Measurements from ENCODE around the gene CHGA. TPM values are rescaled to one million over a fixed set of nuclear protein-coding genes. Genes with fewer than 3 reads are reported as not detected.

The CHGA gene
- total and polyA plus RNA-seq, 12 donors, result 0.54 to 3,883 (median 760) TPM; not detected in 1

DNA sequence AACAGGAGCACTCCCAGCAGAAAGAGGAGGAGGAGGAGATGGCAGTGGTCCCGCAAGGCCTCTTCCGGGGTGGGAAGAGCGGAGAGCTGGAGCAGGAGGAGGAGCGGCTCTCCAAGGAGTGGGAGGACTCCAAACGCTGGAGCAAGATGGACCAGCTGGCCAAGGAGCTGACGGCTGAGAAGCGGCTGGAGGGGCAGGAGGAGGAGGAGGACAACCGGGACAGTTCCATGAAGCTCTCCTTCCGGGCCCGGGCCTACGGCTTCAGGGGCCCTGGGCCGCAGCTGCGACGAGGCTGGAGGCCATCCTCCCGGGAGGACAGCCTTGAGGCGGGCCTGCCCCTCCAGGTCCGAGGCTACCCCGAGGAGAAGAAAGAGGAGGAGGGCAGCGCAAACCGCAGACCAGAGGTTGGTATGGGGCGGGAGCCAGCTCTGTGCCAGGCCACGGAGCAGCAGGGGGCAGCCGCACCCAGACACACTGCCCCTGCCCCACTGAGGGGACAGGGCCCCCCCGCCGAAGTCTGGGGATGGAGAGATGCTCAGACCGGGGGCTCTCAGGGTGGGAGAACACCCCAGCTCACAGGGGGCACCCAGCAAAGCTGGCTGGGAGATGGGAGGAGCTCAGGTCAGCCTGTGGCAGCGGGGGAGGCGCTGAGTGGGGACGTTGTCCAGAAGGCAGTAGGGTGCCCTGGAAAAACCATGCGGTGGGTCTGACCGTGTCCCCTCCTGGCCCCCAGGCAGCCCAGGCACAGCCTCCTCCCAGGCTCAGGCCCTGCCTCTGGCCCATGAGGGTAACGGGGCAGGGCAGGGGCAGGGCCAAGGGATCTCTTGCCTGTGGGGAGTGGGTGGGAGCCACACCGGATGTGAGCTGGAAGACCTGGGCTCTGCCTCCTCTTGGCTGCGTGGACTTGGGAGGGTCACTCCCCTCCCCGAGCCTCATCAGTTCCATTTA, 9.8 kb downstream of the CHGA start:
- no peak for DNase-seq
- no peaks in the 10 kb centered on the region for H3K27me3 ChIP-seq
- no peaks in the 10 kb centered on the region for H3K9me3 ChIP-seq (replicated peaks in 1 of 3)
- no peak overlapping the region for H3K4me3 ChIP-seq
- intact Hi-C loops (cut with DNase I), result no loop called here
- peak overlapping the region in 1 of 5 donors; percentile 6 for H3K27ac ChIP-seq
- WGBS, 4 donors, result 72 to 80% (median 79%) methylated on average over 23 to 35 of the region's 35 CpGs
- no peaks in the 10 kb centered on the region for H3K36me3 ChIP-seq (replicated peaks in 1 of 2)
- no peaks in the 10 kb centered on the region for H3K4me1 ChIP-seq (replicated peaks in 1 of 2)
- TF ChIP-seq CTCF (IDR thresholded peaks at IDR 0.05) (no peak), POLR2A (IDR thresholded peaks at IDR 0.05) (no peak)

DNA sequence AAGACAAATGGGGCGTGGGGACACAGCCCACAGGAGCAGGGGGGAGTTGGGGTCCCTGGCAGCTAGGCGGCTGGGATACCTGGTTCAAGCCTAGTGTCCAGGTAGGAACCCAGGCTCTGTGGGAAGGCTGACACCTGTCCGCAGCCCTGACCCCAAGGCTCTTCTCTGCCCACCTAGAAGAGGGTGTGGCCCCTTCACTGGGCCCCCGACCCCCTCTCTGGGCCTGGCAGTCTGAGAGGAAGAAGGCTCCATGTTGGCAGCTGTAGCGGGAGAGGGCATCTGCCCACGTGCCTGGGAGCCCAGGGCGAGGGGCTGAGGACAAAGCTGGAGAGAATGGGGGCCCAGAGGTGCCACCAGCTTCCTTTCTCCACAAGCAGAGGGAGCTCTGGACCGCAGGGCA, 10.5 kb downstream of the CHGA start:
- Histone ChIP-seq H3K27me3 (no peaks in the 10 kb centered on the region), H3K27ac (peak overlapping the region in 1 of 5 donors; percentile 6), H3K36me3 (replicated peaks in 1 of 2) (no peaks in the 10 kb centered on the region), H3K4me3 (no peak overlapping the region), H3K4me1 (replicated peaks in 1 of 2) (no peaks in the 10 kb centered on the region), H3K9me3 (replicated peaks in 1 of 3) (no peaks in the 10 kb centered on the region)
- no peak for DNase-seq
- TF ChIP-seq CTCF (IDR thresholded peaks at IDR 0.05) (no peak), POLR2A (IDR thresholded peaks at IDR 0.05) (no peak)
- intact Hi-C loops (cut with DNase I), result no loop called here
- WGBS, 4 donors, result 80 to 91% (median 86%) methylated on average over 3 to 8 of the region's 8 CpGs

DNA sequence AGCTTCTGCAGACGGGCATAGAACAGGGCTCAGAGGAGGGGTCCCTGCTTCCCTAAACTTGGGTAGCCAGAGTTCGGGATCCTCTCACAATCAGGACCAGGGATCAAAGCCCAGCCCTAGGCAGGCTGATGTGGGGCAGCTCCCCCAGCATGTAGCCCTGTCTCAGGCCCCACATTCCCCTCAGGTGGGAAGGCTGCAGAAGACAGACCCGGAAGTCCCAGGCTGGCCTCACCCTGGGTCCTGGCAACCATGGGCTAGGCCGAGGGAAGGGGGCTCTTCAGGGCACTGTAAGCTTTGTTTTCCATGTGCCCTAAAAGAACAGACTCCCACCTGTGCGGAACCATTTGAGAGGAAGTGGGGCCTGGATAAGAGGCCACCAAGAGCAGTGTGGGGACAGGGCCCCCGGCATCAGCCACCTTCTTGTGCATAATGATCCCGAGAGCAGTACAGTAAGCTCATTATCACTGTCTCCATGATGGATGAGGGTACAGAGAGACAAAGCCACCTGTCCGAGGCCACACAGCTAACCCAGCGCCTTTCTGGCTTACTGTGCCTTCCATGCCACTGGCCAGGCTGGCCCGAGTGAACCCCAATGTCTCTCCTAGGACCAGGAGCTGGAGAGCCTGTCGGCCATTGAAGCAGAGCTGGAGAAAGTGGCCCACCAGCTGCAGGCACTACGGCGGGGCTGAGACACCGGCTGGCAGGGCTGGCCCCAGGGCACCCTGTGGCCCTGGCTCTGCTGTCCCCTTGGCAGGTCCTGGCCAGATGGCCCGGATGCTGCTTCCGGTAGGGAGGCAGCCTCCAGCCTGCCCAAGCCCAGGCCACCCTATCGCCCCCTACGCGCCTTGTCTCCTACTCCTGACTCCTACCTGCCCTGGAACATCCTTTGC, 11.5 kb downstream of the CHGA start:
- Histone ChIP-seq H3K4me3 (no peak overlapping the region), H3K9me3 (replicated peaks in 1 of 3) (no peaks in the 10 kb centered on the region), H3K4me1 (replicated peaks in 1 of 2) (no peaks in the 10 kb centered on the region), H3K27ac (no peak overlapping the region), H3K27me3 (no peaks in the 10 kb centered on the region), H3K36me3 (replicated peaks in 1 of 2) (no peaks in the 10 kb centered on the region)
- DNase-seq, result no peak
- WGBS, 4 donors, result 84 to 88% (median 86%) methylated on average over 4 to 19 of the region's 19 CpGs
- intact Hi-C loops (cut with DNase I), result no loop called here
- TF ChIP-seq POLR2A (IDR thresholded peaks at IDR 0.05) (no peak), CTCF (IDR thresholded peaks at IDR 0.05) (no peak)

DNA sequence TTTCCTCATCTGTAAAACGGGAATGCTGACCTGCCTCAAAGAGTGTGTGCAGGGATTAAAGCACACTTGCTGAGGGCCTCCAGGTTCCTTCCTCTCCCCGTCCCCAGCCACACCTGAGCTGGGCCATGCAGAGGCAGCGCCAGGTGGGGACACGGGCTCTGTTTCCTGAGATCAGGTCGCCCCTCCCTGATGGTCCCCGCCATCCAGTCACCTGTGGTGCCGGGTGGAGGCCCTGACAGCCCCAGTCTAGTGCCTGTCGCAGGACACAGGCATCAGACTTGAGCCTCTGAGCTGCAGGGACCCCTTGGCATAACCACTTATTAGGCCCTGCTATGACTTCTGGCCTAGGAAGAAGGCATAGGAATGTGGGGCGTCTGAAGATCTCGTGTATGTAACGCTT, 12.5 kb downstream of the CHGA start:
- Histone ChIP-seq H3K4me3 (no peak overlapping the region), H3K36me3 (replicated peaks in 1 of 2) (no peaks in the 10 kb centered on the region), H3K27me3 (no peaks in the 10 kb centered on the region), H3K9me3 (replicated peaks in 1 of 3) (no peaks in the 10 kb centered on the region), H3K4me1 (replicated peaks in 1 of 2) (no peaks in the 10 kb centered on the region), H3K27ac (no peak overlapping the region)
- DNase-seq, result no peak
- WGBS, 4 donors, result 85 to 95% (median 93%) methylated on average over 4 to 11 of the region's 11 CpGs
- intact Hi-C loops (cut with DNase I), result no loop called here
- TF ChIP-seq POLR2A (IDR thresholded peaks at IDR 0.05) (no peak), CTCF (IDR thresholded peaks at IDR 0.05) (no peak)
